CD4-positive, CD25-positive, alpha-beta regulatory T cell (primary cell): Measurements from ENCODE around the gene SYT12. TPM values are rescaled to one million over a fixed set of nuclear protein-coding genes. Genes with fewer than 3 reads are reported as not detected.

Experiments used
- ATAC-seq, 2 donors: fragments of 150-1000 bp; cut with Tn5 transposase; one replicate each; pipeline ENCODE4 v1.10.0; 2021; ENCODE audit warnings: low read depth in 2 of 2, moderate number of reproducible peaks in 2 of 2, moderate library complexity in 1 of 2
- DNase-seq, 3 donors: peaks; one replicate each; pipeline versions ENCODE4 v3.0.0 to v3.0.0-alpha.2; 2012 to 2022; ENCODE audit warnings: mixed read lengths in 1 of 3
- H3K27ac ChIP-seq: one replicate; pipeline ENCODE4 v1.7.0; 2013; ENCODE audit warnings: mild to moderate bottlenecking, low read length; ENCODE audit not compliant: insufficient read depth, poor library complexity, severe bottlenecking
- H3K27me3 ChIP-seq: one replicate; pipeline ENCODE4 v1.7.0; 2013; ENCODE audit warnings: low read length; ENCODE audit not compliant: control insufficient read depth, insufficient read depth
- H3K36me3 ChIP-seq: one replicate; pipeline ENCODE4 v1.7.0; 2013; ENCODE audit warnings: mild to moderate bottlenecking, low read length, moderate library complexity; ENCODE audit not compliant: control insufficient read depth, insufficient read depth
- H3K4me1 ChIP-seq: 2 replicates; pipeline ENCODE4 v1.7.0; 2013; ENCODE audit warnings: mild to moderate bottlenecking, low read length; ENCODE audit not compliant: insufficient read depth, control insufficient read depth, poor library complexity, severe bottlenecking
- H3K4me3 ChIP-seq: one replicate; pipeline ENCODE4 v1.7.0; 2013; ENCODE audit warnings: low read depth, mild to moderate bottlenecking, low read length, moderate library complexity
- H3K9me3 ChIP-seq, 2 experiments: 1 replicate in 1 of 2; 2 replicates in 1 of 2; pipeline ENCODE4 v1.7.0; 2013; ENCODE audit warnings: low read length in 2 of 2, mild to moderate bottlenecking in 1 of 2, moderate library complexity in 1 of 2; ENCODE audit not compliant: control insufficient read depth in 2 of 2
- H3K27ac Mint-ChIP-seq, 3 donors: one replicate each; pipeline ENCODE4 v1.8.0; 2020 to 2022; ENCODE audit warnings: mild to moderate bottlenecking in 3 of 3, mixed read lengths in 3 of 3, moderate library complexity in 2 of 3
- H3K27me3 Mint-ChIP-seq: one replicate; pipeline ENCODE4 v1.8.0; 2022; ENCODE audit warnings: mild to moderate bottlenecking, mixed read lengths
- H3K36me3 Mint-ChIP-seq: one replicate; pipeline ENCODE4 v1.8.0; 2020; ENCODE audit warnings: mixed read lengths
- H3K4me1 Mint-ChIP-seq, 4 donors: one replicate each; pipeline ENCODE4 v1.8.0; 2020 to 2022; ENCODE audit warnings: mixed read lengths in 4 of 4, mild to moderate bottlenecking in 1 of 4
- H3K4me3 Mint-ChIP-seq, 4 donors: one replicate each; pipeline ENCODE4 v1.8.0; 2020 to 2022; ENCODE audit warnings: mild to moderate bottlenecking in 4 of 4, mixed read lengths in 4 of 4, moderate library complexity in 3 of 4
- H3K9me3 Mint-ChIP-seq, 7 donors: one replicate each; pipeline ENCODE4 v1.8.0; 2020 to 2022; ENCODE audit warnings: mixed read lengths in 7 of 7, mild to moderate bottlenecking in 3 of 7, moderate library complexity in 2 of 7
- polyA plus RNA-seq, 4 donors: library from polyadenylated mRNA; unstranded; fragments of 300-500 nt; fragmentation: Illumina TruSeq; gene quantifications; one replicate each; pipeline ENCODE4 v1.2.3, GENCODE V29; 2021
- total RNA-seq: library from RNA; stranded (reverse); gene quantifications from one replicate; pipeline ENCODE4 v1.2.3, GENCODE V29; 2022

SYT12 gene
- total and polyA plus RNA-seq, 5 donors from 2014 or later = not detected

DNA sequence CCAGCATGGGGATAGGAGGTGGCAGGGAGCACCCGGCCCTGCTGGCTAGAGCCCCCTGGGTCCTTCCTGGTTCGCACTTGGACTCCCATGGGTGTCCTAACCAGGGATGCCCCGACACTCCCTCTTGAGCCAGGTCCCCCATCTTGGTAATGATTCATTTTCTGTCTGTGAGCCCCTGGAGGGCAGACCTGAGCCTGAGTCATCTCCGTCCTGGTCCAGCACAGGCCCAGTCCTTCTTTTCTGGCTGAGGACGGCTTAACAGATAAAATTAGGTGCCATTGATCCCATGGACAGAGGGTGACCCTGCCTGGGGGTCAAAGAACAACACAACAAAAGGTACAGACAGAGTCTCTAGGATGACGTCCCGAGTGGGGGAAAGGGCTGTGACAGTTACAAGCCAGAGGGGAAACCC is 37.2 kb downstream of the SYT12 start:
- peaks cover 0 to 12% (median 7%) of the 10 kb centered on the region in 4 donors for H3K4me1 Mint-ChIP-seq

DNA sequence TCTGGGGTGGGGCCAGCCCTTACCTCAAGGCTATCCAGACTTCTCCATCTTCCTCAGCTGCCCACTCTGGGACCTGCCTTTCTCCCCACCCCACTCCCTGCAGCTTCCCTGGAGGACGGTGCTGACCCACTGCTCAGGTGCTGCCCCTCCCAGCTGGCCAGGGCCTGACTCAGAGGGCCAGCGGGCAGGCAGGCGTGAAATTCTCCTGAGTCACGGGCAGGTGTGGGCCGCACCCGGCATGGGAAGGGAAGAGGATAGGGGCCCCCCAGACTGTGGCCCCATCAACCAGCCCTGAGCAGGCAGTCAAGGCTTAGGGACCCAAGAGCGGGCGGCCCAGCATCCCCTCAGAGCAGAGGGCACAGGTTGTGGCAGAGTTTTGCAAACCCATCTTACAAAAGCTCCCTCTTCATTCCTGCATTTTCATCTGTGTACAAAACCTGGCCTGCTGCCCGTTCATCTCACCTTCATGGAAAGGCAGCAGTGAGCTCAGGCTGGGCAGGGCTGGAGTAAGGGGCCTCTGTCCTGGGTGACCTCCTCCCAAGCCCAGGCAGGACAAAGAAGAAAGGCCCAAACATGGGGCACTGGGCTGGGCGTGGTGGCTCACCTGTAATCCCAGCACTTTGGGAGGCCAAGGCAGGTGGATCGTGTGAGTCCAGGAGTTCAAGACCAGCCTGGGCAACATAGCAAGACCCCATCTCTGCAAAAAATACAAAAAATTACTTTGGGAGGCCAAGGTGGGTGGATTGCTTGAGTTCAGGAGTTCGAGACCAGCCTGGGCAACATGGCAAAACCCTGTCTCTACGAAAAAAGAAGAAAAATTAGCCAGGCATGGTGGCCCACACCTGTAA is 39.8 kb downstream of the SYT12 start:
- Histone ChIP-seq H3K9me3 (no peaks in the 10 kb centered on the region), H3K36me3 (no peaks in the 10 kb centered on the region), H3K4me3 (no peak overlapping the region), H3K27me3 (no peaks in the 10 kb centered on the region), H3K4me1 (no peaks in the 10 kb centered on the region), H3K27ac (no peak overlapping the region)
- Mint-ChIP-seq H3K27ac (peak overlapping the region in 1 of 3 donors; percentile 20), H3K4me1 (no peaks in the 10 kb centered on the region), H3K9me3 (no peaks in the 10 kb centered on the region), H3K36me3 (no peaks in the 10 kb centered on the region), H3K4me3 (no peak overlapping the region), H3K27me3 (peaks cover 4% of the 10 kb centered on the region)
- ATAC-seq (no peak), DNase-seq (no peak)

More for the DNA sequence above, 37.2 kb downstream of the SYT12 start:
- H3K27me3 Mint-ChIP-seq = peaks cover 8% of the 10 kb centered on the region
- Histone ChIP-seq H3K9me3 (no peaks in the 10 kb centered on the region), H3K27ac (no peak overlapping the region), H3K27me3 (no peaks in the 10 kb centered on the region), H3K4me3 (no peak overlapping the region), H3K36me3 (no peaks in the 10 kb centered on the region), H3K4me1 (peaks cover 13% of the 10 kb centered on the region)
- H3K4me3 Mint-ChIP-seq = no peak overlapping the region
- H3K36me3 Mint-ChIP-seq = no peaks in the 10 kb centered on the region
- H3K9me3 Mint-ChIP-seq = no peaks in the 10 kb centered on the region
- DNase-seq (no peak), ATAC-seq (no peak)
- H3K27ac Mint-ChIP-seq = no peak overlapping the region

DNA sequence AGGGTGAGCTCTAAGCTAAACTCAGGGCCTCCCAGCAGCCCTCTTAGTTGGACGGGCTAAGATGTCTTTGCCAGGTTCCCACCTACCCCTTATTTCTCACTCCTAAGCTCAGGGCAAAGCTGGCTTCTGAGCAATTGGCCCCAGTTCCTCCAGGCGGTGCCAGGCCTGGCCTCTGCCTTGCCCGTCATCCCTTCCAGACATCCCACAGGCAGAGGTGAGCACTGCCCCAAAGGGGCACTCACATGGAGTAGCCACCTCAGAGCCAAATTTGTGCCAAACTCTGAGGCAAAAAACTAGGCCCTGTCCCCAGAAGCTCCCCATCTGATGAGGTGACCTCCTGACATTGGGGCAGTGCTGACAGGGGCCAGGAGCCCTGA is 43.4 kb downstream of the SYT12 start:
- no peak overlapping the region for H3K4me3 Mint-ChIP-seq
- peaks cover 6% of the 10 kb centered on the region for H3K27me3 Mint-ChIP-seq
- Histone ChIP-seq H3K4me1 (no peaks in the 10 kb centered on the region), H3K4me3 (no peak overlapping the region), H3K27ac (no peak overlapping the region), H3K27me3 (no peaks in the 10 kb centered on the region), H3K9me3 (no peaks in the 10 kb centered on the region), H3K36me3 (no peaks in the 10 kb centered on the region)
- H3K36me3 Mint-ChIP-seq = no peaks in the 10 kb centered on the region
- ATAC-seq (no peak), DNase-seq (no peak)
- H3K4me1 Mint-ChIP-seq = no peaks in the 10 kb centered on the region
- H3K27ac Mint-ChIP-seq = no peak overlapping the region
- no peaks in the 10 kb centered on the region for H3K9me3 Mint-ChIP-seq

DNA sequence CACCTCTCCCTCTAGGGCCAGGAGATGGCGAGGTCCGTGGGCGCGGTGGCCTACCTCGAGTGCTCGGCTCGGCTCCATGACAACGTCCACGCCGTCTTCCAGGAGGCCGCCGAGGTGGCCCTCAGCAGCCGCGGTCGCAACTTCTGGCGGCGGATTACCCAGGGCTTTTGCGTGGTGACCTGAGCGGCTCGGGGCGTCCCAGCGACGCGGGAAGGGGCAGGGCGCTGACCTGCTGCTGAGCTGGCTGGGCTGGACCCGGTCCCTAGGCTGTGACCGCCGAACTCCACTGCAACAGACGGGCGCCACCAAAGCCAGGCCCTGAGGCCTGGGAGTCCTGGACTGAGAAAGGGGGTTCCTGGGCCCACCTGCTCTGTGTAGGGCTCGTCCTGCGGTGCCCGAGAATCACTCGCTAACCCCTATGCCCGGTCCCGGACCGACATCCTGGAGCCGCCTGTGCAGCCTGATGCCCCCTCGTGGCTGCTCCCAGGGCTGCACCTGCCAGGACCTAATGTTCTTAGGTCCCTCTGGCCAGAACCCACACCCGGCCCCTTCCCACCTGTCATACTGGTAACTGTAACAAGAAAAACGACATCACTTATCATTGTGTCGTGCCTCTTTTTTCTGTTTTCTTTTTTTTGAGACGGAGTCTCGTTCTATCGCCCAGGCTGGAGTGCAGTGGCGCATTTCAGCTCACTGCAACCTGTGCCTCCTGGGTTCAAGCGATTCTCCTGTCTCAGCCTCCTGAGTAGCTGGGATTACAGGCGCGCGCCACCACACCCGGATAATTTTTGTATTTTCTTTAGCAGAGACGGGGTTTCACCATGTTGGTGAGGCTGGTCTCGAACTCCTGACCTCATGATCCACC is 48.7 kb downstream of the SYT12 start:
- H3K4me1 Mint-ChIP-seq = peaks cover 0 to 4% (median 0%) of the 10 kb centered on the region in 4 donors
- peaks cover 6% of the 10 kb centered on the region for H3K27me3 Mint-ChIP-seq

DNA sequence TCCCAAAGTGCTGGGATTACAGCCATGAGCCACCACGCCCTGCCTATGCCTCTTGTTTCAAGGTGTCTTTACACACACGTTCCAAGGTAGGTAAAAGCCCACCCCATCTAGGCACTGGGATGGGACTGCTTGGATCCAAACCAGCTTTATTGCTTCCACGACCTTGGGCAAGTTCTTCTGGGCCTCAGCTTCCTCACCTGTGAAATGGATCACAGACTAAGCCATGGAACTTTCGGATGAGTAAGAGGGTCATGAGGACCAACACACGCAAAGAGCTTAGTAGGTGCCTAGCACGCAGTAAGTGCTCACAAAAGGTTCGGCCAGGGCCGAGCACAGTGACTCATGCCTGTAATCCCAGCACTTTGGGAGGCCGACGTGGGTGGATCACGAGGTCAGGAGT is 49.4 kb downstream of the SYT12 start:
- Mint-ChIP-seq H3K4me1 (peaks cover 0 to 4% (median 0%) of the 10 kb centered on the region in 4 donors), H3K27ac (no peak overlapping the region), H3K4me3 (no peak overlapping the region), H3K9me3 (peaks cover 0 to 2% (median 0%) of the 10 kb centered on the region in 7 donors), H3K27me3 (peaks cover 6% of the 10 kb centered on the region), H3K36me3 (no peaks in the 10 kb centered on the region)
- ATAC-seq (no peak), DNase-seq (no peak)
- no peak overlapping the region for H3K27ac ChIP-seq
- no peaks in the 10 kb centered on the region for H3K36me3 ChIP-seq
- no peaks in the 10 kb centered on the region for H3K4me1 ChIP-seq
- no peaks in the 10 kb centered on the region for H3K27me3 ChIP-seq
- H3K4me3 ChIP-seq = no peak overlapping the region
- no peaks in the 10 kb centered on the region for H3K9me3 ChIP-seq

More for the DNA sequence above, 48.7 kb downstream of the SYT12 start:
- no peaks in the 10 kb centered on the region for H3K9me3 ChIP-seq
- Mint-ChIP-seq H3K27ac (no peak overlapping the region), H3K9me3 (peaks cover 0 to 2% (median 0%) of the 10 kb centered on the region in 7 donors), H3K36me3 (no peaks in the 10 kb centered on the region), H3K4me3 (peak overlapping the region in 3 of 4 donors; percentile 1 to 70 (median 64))
- no peaks in the 10 kb centered on the region for H3K4me1 ChIP-seq
- peak; percentile 78 to 82 for ATAC-seq
- DNase-seq = peak; percentile 42 to 76 (median 59)
- H3K4me3 ChIP-seq = no peak overlapping the region
- no peak overlapping the region for H3K27ac ChIP-seq
- no peaks in the 10 kb centered on the region for H3K36me3 ChIP-seq
- H3K27me3 ChIP-seq = no peaks in the 10 kb centered on the region

DNA sequence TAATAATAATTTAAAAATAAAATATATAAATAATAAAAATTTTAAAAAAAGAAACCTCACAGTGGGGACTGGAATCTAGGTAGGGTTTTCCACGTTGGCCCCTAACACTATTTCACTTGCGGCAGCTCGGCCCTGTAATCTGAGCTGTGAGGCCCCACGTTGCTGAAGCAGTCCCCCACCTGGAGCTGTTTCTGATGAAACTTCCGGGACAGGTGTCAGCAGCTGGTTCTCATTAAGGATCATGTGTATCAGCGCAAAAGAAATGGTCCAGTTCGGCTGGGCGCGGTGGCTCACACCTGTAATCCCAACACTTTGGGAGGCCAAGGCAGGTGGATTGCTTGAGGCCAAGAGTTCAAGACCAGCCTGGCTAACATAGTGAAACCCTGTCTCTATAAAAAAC is 51.0 kb downstream of the SYT12 start:
- no peaks in the 10 kb centered on the region for H3K27me3 ChIP-seq
- H3K9me3 Mint-ChIP-seq = peaks cover 0 to 2% (median 0%) of the 10 kb centered on the region in 7 donors
- H3K9me3 ChIP-seq = no peaks in the 10 kb centered on the region
- no peaks in the 10 kb centered on the region for H3K36me3 ChIP-seq
- peaks cover 6% of the 10 kb centered on the region for H3K27me3 Mint-ChIP-seq
- DNase-seq (no peak), ATAC-seq (no peak)
- no peaks in the 10 kb centered on the region for H3K36me3 Mint-ChIP-seq
- H3K27ac Mint-ChIP-seq = no peak overlapping the region
- H3K4me3 ChIP-seq = no peak overlapping the region
- peaks cover 0 to 4% (median 0%) of the 10 kb centered on the region in 4 donors for H3K4me1 Mint-ChIP-seq
- no peak overlapping the region for H3K4me3 Mint-ChIP-seq
- no peak overlapping the region for H3K27ac ChIP-seq
- no peaks in the 10 kb centered on the region for H3K4me1 ChIP-seq

DNA sequence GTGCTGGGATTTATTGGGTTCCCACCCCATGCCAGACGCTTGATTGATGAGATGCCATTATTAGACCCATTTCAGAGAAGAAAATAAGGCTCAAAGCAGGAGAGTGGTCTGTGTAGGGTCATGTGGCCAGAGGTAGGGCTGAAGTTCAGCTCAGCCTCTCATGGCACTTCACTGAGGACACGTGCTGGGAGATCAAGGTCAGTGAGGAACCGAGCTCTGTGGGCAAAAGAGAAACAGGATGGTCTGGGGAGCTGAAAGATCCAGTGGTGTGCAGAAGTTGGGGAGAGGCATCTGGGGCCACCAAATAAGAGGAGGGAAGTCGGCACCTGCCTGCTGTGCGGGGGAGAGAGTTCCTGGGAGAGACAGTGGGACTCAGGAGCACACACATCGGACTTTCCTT is 53.3 kb downstream of the SYT12 start:
- Mint-ChIP-seq H3K4me3 (peak overlapping the region in 1 of 4 donors; percentile 12), H3K27me3 (no peaks in the 10 kb centered on the region), H3K36me3 (no peaks in the 10 kb centered on the region), H3K27ac (no peak overlapping the region), H3K4me1 (peaks cover 0 to 4% (median 0%) of the 10 kb centered on the region in 4 donors), H3K9me3 (peaks cover 0 to 2% (median 0%) of the 10 kb centered on the region in 7 donors)
- DNase-seq (no peak), ATAC-seq (no peak)
- H3K27me3 ChIP-seq = no peaks in the 10 kb centered on the region
- H3K4me3 ChIP-seq = no peak overlapping the region
- no peaks in the 10 kb centered on the region for H3K9me3 ChIP-seq
- H3K4me1 ChIP-seq = no peaks in the 10 kb centered on the region
- H3K36me3 ChIP-seq = no peaks in the 10 kb centered on the region
- H3K27ac ChIP-seq = no peak overlapping the region
